Neural cell (in vitro differentiated cells): Measurements from ENCODE around the gene NFAT5. TPM values are rescaled to one million over a fixed set of nuclear protein-coding genes. Genes with fewer than 3 reads are reported as not detected.

Experiments used
- H2AFZ ChIP-seq: fragments of 200-600, 300-800 bp; sonication (generic), shearing (Covaris generic); 2 replicates; pipeline ENCODE4 v1.6.0; 2014; ENCODE audit warnings: low read depth, mild to moderate bottlenecking, antibody characterized with exemption, low read length, moderate library complexity
- H3F3A ChIP-seq: fragments of 200-600 bp; shearing (Covaris generic); 2 replicates; pipeline ENCODE4 v1.6.1; 2016; ENCODE audit warnings: mild to moderate bottlenecking, moderate library complexity, mixed read lengths, antibody characterized with exemption, low read length; ENCODE audit not compliant: insufficient read depth, poor library complexity, severe bottlenecking
- H3K27ac ChIP-seq: fragments of 200-600, 300-800 bp; sonication (generic), shearing (Covaris generic); 2 replicates; pipeline ENCODE4 v1.5.1; 2014; ENCODE audit warnings: mild to moderate bottlenecking, low read length, moderate library complexity
- H3K27me3 ChIP-seq: fragments of 300-800, 200-600 bp; sonication (generic), shearing (Covaris generic); 2 replicates; pipeline ENCODE4 v1.6.0; 2014; ENCODE audit warnings: mild to moderate bottlenecking, low read depth, low read length, moderate library complexity; ENCODE audit not compliant: insufficient read depth
- H3K36me3 ChIP-seq: fragments of 300-800, 200-600 bp; sonication (generic), shearing (Covaris generic); 2 replicates; pipeline ENCODE4 v1.5.1; 2014; ENCODE audit warnings: mild to moderate bottlenecking, antibody characterized with exemption, low read length, moderate library complexity; ENCODE audit not compliant: insufficient read depth
- H3K4me2 ChIP-seq: fragments of 300-800, 200-600 bp; sonication (generic), shearing (Covaris generic); 2 replicates; pipeline ENCODE4 v1.6.0; 2014; ENCODE audit warnings: mild to moderate bottlenecking, low read length
- H3K4me3 ChIP-seq: fragments of 300-800, 200-600 bp; sonication (generic), shearing (Covaris generic); 2 replicates; pipeline ENCODE4 v1.5.1; 2014; ENCODE audit warnings: mild to moderate bottlenecking, low read length, moderate library complexity
- H3K79me2 ChIP-seq: fragments of 200-600 bp; shearing (Covaris generic); replicated peaks from 2 replicates; pipeline ENCODE4 v1.6.0; 2014; ENCODE audit warnings: mild to moderate bottlenecking, low read length, moderate library complexity; ENCODE audit not compliant: insufficient read depth
- H3K9ac ChIP-seq: fragments of 300-800, 200-600 bp; sonication (generic), shearing (Covaris generic); 2 replicates; pipeline ENCODE4 v1.6.1; 2016; ENCODE audit warnings: mild to moderate bottlenecking, low read length, mixed read lengths
- H3K9me2 ChIP-seq: fragments of 200-600 bp; shearing (Covaris generic); 2 replicates; pipeline ENCODE4 v1.6.1; 2016; ENCODE audit warnings: mild to moderate bottlenecking, low read length, mixed read lengths; ENCODE audit not compliant: insufficient read depth
- H3K9me3 ChIP-seq: fragments of 200-600, 300-800 bp; sonication (generic), shearing (Covaris generic); 2 replicates; pipeline ENCODE4 v1.6.1; 2016; ENCODE audit warnings: mild to moderate bottlenecking, mixed run types, low read length, moderate library complexity, mixed read lengths
- H4K20me1 ChIP-seq: fragments of 200-600 bp; shearing (Covaris generic); 2 replicates; pipeline ENCODE4 v1.6.1; 2016; ENCODE audit warnings: mild to moderate bottlenecking, mixed run types; ENCODE audit not compliant: insufficient read depth
- EP300 ChIP-seq: fragments of 450-650 bp; conservative IDR thresholded peaks from 2 replicates; pipeline ENCODE4 v1.6.1; 2014; ENCODE audit warnings: antibody characterized with exemption, mild to moderate bottlenecking, moderate library complexity; ENCODE audit not compliant: poor library complexity, severe bottlenecking
- EZH2 ChIP-seq: fragments of 200-600, 300-800 bp; shearing (Covaris generic), sonication (generic); IDR thresholded peaks from 2 replicates; pipeline ENCODE4 v1.6.1; 2014; ENCODE audit warnings: antibody characterized with exemption, low read length, borderline replicate concordance, mild to moderate bottlenecking; ENCODE audit not compliant: insufficient read depth, poor library complexity, severe bottlenecking
- MXI1 ChIP-seq: fragments of 450-650 bp; conservative IDR thresholded peaks from 2 replicates; pipeline ENCODE4 v1.6.1; 2014; ENCODE audit warnings: antibody characterized with exemption, mild to moderate bottlenecking; ENCODE audit not compliant: poor library complexity, severe bottlenecking
- POLR2AphosphoS5 ChIP-seq: IDR thresholded peaks from 2 replicates; pipeline ENCODE4 v1.6.1; 2012
- RAD21 ChIP-seq: fragments of 450-650 bp; conservative IDR thresholded peaks from 2 replicates; pipeline ENCODE4 v1.6.1; 2014; ENCODE audit warnings: antibody characterized with exemption, mild to moderate bottlenecking, moderate library complexity
- SMC3 ChIP-seq: fragments of 450-650 bp; conservative IDR thresholded peaks from 2 replicates; pipeline ENCODE4 v1.6.1; 2014; ENCODE audit warnings: antibody characterized with exemption, mild to moderate bottlenecking, moderate library complexity; ENCODE audit not compliant: poor library complexity
- TAF1 ChIP-seq: IDR thresholded peaks from 2 replicates; pipeline ENCODE4 v1.6.1; 2012; ENCODE audit warnings: low read depth
- polyA plus RNA-seq: library from polyadenylated mRNA; depleted of rRNA; stranded (reverse); fragments of >200 nt; gene quantifications from 2 replicates; pipeline ENCODE4 v1.2.3, GENCODE V29; 2014
- TF ChIP-seq, protein P1 (sequence below): fragments of 450-650 bp; IDR thresholded peaks from 2 replicates; pipeline ENCODE4 v1.5.1; 2014; ENCODE audit warnings: antibody characterized with exemption, mild to moderate bottlenecking, moderate library complexity; ENCODE audit not compliant: poor library complexity, severe bottlenecking
- TF ChIP-seq, protein P2 (sequence below): IDR thresholded peaks from 2 replicates; pipeline ENCODE4 v1.6.1; 2012; ENCODE audit warnings: borderline replicate concordance

NFAT5 gene
- polyA plus RNA-seq, 1 donor from 2014 or later = 9.2 TPM

DNA sequence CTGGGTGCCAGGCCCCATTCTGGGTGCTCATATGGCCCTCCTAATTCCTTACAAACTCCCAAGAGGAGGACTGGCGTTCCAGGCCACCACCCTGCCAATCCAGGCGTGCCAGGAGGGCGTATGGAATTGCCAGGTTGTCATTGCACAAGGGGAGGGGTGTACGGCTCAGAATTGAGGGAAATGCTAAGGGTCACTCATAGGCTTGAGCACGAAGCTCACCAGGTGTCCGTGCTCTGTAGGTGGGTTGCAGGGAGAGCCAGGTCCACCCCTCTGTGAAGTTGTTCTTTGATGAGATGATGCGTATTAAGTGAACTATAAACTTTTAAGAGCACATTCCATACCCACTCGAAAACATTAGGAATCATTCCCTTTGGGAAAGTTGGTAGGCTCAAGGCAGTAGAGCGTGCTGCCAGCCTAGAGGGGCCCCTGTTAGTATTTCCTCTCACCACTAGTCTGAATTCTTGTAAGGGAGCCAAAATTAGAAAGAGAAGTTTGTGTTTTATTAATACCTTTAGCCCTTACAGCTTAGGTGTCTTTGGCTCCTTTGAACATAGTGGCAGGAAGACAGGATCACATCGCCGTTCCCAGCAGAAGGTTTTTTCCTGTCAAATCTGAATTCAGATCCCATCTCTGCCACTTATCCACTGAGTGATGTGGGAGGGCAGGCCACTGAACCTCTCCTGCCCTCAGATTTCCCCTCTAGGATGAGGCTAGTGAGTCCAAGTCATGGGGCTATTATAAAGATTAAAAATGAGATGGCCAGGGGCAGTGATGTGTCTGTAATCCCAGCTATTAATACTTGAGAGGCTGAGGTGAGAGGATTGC is 38.7 kb upstream of the NFAT5 start:
- Histone ChIP-seq H2AFZ (no peak overlapping the region), H3K79me2 (no peaks in the 10 kb centered on the region), H4K20me1 (no peaks in the 10 kb centered on the region), H3K9me3 (no peaks in the 10 kb centered on the region), H3K4me3 (no peak overlapping the region), H3K4me2 (no peak overlapping the region), H3K27me3 (no peaks in the 10 kb centered on the region), H3F3A (no peaks in the 10 kb centered on the region), H3K9me2 (no peaks in the 10 kb centered on the region), H3K36me3 (no peaks in the 10 kb centered on the region), H3K9ac (no peak overlapping the region), H3K27ac (no peak overlapping the region)
- no peak for TF ChIP-seq SMC3

DNA sequence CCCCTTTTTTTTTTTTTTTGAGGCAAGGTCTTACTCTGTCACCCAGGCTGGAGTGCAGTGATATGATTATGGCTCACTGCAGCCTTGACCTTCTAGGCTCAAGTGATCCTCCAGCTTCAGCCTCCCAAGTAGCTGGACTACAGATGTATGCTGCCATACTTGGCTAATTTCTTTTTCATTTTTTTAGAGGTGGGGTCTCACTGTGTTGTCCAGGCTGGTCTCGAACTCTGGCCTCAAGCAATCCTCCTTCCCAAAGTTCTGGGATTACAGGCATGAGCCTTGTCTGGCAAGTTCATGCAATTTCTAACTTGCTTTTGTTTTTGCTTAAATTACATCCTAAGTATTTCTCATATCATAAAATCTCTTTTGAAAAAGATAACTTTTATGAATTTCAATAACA is 33.8 kb upstream of the NFAT5 start:
- Histone ChIP-seq H3K27me3 (no peaks in the 10 kb centered on the region), H3F3A (no peaks in the 10 kb centered on the region), H3K79me2 (no peaks in the 10 kb centered on the region), H3K4me3 (no peak overlapping the region), H2AFZ (no peak overlapping the region), H3K9me2 (no peaks in the 10 kb centered on the region), H3K9me3 (no peaks in the 10 kb centered on the region), H3K36me3 (no peaks in the 10 kb centered on the region), H3K9ac (no peak overlapping the region), H3K27ac (no peak overlapping the region), H4K20me1 (no peaks in the 10 kb centered on the region), H3K4me2 (no peak overlapping the region)
- TF ChIP-seq EZH2 = no peak

DNA sequence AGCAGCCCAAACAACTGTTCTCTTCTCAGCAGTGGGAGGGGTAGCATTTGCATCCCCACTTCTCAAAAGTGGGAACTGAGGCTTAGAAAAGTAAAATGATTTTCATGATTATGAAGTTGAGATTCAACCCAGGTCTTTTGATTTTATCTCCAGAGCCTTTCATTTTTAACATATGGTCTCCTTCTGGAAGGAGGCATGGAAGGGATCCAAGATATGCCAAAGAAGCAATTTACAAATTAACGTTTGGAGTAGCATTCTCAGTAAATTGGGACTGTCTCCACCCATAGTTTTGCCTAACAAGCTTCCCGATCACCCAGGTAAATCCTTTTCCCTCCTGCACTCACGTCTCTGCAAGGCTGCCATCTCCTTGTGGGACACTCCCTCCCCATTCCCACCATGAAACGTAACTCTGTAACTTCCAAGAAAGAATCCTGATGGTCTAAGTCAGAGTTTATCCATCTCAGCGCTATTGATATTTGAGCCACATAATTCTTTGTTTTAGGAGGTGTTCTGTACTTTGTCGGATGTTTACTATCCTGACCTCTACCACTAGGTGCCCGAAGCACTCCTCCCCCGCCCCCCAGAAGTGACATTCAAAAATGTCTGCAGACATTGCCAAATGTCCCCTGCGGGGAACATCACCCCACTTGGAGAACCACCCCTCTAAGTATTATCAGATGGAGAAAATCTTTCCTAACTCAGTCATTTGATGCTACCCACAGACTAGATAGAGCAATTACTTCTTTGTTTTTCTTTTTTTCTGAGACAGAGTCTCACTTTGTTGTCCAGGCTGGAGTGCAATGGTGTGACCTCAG is 32.9 kb upstream of the NFAT5 start:
- Histone ChIP-seq H3F3A (no peaks in the 10 kb centered on the region), H3K27ac (no peak overlapping the region), H3K27me3 (no peaks in the 10 kb centered on the region), H3K9me2 (no peaks in the 10 kb centered on the region), H3K9ac (no peak overlapping the region), H3K79me2 (no peaks in the 10 kb centered on the region), H3K9me3 (no peaks in the 10 kb centered on the region), H4K20me1 (no peaks in the 10 kb centered on the region), H3K4me2 (no peak overlapping the region), H2AFZ (no peak overlapping the region), H3K4me3 (no peak overlapping the region), H3K36me3 (no peaks in the 10 kb centered on the region)
- TF ChIP-seq SMC3 (no peak), EP300 (no peak), POLR2AphosphoS5 (no peak), EZH2 (no peak), MXI1 (no peak), RAD21 (no peak), TAF1 (no peak)
- TF ChIP-seq, protein P1, sequence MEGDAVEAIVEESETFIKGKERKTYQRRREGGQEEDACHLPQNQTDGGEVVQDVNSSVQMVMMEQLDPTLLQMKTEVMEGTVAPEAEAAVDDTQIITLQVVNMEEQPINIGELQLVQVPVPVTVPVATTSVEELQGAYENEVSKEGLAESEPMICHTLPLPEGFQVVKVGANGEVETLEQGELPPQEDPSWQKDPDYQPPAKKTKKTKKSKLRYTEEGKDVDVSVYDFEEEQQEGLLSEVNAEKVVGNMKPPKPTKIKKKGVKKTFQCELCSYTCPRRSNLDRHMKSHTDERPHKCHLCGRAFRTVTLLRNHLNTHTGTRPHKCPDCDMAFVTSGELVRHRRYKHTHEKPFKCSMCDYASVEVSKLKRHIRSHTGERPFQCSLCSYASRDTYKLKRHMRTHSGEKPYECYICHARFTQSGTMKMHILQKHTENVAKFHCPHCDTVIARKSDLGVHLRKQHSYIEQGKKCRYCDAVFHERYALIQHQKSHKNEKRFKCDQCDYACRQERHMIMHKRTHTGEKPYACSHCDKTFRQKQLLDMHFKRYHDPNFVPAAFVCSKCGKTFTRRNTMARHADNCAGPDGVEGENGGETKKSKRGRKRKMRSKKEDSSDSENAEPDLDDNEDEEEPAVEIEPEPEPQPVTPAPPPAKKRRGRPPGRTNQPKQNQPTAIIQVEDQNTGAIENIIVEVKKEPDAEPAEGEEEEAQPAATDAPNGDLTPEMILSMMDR = no peak
- TF ChIP-seq, protein P2, sequence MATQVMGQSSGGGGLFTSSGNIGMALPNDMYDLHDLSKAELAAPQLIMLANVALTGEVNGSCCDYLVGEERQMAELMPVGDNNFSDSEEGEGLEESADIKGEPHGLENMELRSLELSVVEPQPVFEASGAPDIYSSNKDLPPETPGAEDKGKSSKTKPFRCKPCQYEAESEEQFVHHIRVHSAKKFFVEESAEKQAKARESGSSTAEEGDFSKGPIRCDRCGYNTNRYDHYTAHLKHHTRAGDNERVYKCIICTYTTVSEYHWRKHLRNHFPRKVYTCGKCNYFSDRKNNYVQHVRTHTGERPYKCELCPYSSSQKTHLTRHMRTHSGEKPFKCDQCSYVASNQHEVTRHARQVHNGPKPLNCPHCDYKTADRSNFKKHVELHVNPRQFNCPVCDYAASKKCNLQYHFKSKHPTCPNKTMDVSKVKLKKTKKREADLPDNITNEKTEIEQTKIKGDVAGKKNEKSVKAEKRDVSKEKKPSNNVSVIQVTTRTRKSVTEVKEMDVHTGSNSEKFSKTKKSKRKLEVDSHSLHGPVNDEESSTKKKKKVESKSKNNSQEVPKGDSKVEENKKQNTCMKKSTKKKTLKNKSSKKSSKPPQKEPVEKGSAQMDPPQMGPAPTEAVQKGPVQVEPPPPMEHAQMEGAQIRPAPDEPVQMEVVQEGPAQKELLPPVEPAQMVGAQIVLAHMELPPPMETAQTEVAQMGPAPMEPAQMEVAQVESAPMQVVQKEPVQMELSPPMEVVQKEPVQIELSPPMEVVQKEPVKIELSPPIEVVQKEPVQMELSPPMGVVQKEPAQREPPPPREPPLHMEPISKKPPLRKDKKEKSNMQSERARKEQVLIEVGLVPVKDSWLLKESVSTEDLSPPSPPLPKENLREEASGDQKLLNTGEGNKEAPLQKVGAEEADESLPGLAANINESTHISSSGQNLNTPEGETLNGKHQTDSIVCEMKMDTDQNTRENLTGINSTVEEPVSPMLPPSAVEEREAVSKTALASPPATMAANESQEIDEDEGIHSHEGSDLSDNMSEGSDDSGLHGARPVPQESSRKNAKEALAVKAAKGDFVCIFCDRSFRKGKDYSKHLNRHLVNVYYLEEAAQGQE = no peak
